OCI-LY1 (cell line): Measurements from ENCODE around the gene SKAP2.

ENCODE experiments used
- H2AFZ ChIP-seq: fragments of 200-600 bp; sonication (generic), shearing (Covaris generic); 2 replicates; pipeline ENCODE4 v1.6.0; 2014; ENCODE audit warnings: antibody characterized with exemption, mild to moderate bottlenecking, low read length
- H3F3A ChIP-seq: fragments of 200-600 bp; sonication (generic), shearing (Covaris generic); 2 replicates; pipeline ENCODE4 v1.6.0; 2014; ENCODE audit warnings: mild to moderate bottlenecking, antibody characterized with exemption, low read length, moderate library complexity; ENCODE audit not compliant: insufficient read depth
- H3K27ac ChIP-seq: fragments of 200-600 bp; sonication (generic); 2 replicates; pipeline ENCODE4 v1.5.1; 2014; ENCODE audit warnings: low read length, mixed run types, mild to moderate bottlenecking, low read depth; ENCODE audit not compliant: poor library complexity, severe bottlenecking
- H3K27me3 ChIP-seq: fragments of 200-600 bp; sonication (generic); 2 replicates; pipeline ENCODE4 v1.6.0; 2014; ENCODE audit warnings: antibody characterized with exemption, mild to moderate bottlenecking, low read length, moderate library complexity; ENCODE audit not compliant: insufficient read depth
- H3K36me3 ChIP-seq: fragments of 200-600 bp; sonication (generic); 2 replicates; pipeline ENCODE4 v1.6.1; 2014; ENCODE audit warnings: mild to moderate bottlenecking, antibody characterized with exemption, low read length, moderate library complexity, mixed read lengths; ENCODE audit not compliant: insufficient read depth
- H3K4me1 ChIP-seq: fragments of 200-600 bp; sonication (generic); 2 replicates; pipeline ENCODE4 v1.5.1; 2014; ENCODE audit warnings: mild to moderate bottlenecking, low read length, moderate library complexity; ENCODE audit not compliant: insufficient read depth, severe bottlenecking
- H3K4me2 ChIP-seq: fragments of 200-600 bp; sonication (generic), shearing (Covaris generic); 2 replicates; pipeline ENCODE4 v1.6.1; 2014; ENCODE audit warnings: low read length
- H3K4me3 ChIP-seq: fragments of 200-600 bp; sonication (generic); 2 replicates; pipeline ENCODE4 v1.5.1; 2014; ENCODE audit warnings: low read length, low read depth, mild to moderate bottlenecking, mixed read lengths; ENCODE audit not compliant: poor library complexity, severe bottlenecking
- H3K79me2 ChIP-seq: fragments of 200-600 bp; shearing (Covaris generic); 2 replicates; pipeline ENCODE4 v1.6.1; 2016; ENCODE audit warnings: mixed run types, low read length, mixed read lengths; ENCODE audit not compliant: insufficient read depth
- H3K9ac ChIP-seq: fragments of 200-600 bp; sonication (generic), shearing (Covaris generic); 2 replicates; pipeline ENCODE4 v1.6.1; 2014; ENCODE audit warnings: mild to moderate bottlenecking, low read length, mixed read lengths
- H3K9me2 ChIP-seq: fragments of 200-600 bp; sonication (generic), shearing (Covaris generic); 2 replicates; pipeline ENCODE4 v1.6.1; 2014; ENCODE audit warnings: low read depth, mild to moderate bottlenecking, low read length, mixed read lengths
- H3K9me3 ChIP-seq: fragments of 200-600 bp; shearing (Covaris generic); 2 replicates; pipeline ENCODE4 v1.6.1; 2014; ENCODE audit warnings: low read length, mixed read lengths
- H4K20me1 ChIP-seq: fragments of 200-600 bp; sonication (generic), shearing (Covaris generic); 2 replicates; pipeline ENCODE4 v1.6.0; 2016; ENCODE audit warnings: mild to moderate bottlenecking, low read length; ENCODE audit not compliant: insufficient read depth
- EZH2 ChIP-seq: fragments of 200-600 bp; sonication (generic), shearing (Covaris generic); IDR thresholded peaks from 2 replicates; pipeline ENCODE4 v1.8.0; 2017; ENCODE audit warnings: borderline replicate concordance, mixed run types, mild to moderate bottlenecking, antibody characterized with exemption, low read length, moderate library complexity, mixed read lengths
- TF ChIP-seq, protein P1 (sequence below): fragments of 200-600 bp; sonication (generic), shearing (Covaris generic); IDR thresholded peaks from 2 replicates; pipeline ENCODE4 v1.5.1; 2017; ENCODE audit warnings: mild to moderate bottlenecking, antibody characterized with exemption, low read length, moderate library complexity, mixed read lengths

The SKAP2 gene

DNA sequence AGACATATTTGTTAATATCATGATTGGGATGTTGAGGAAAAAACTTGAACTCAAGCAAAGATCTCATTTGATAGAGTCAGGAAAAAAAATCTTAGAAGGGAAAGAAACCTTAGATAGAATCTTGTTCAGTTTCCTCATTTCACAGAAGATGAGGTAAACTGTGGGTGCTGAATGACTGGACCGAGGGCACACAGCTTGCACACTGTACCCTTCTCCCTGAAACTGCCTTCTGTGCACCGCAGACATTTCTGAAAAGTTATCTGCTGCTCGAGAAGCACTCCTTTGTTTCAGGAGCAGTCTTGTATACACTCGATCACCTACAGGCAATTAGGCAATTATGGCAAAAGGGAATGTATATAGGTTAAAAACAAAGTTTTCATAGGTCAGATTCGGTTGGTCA lies 167.4 kb downstream of the SKAP2 start:
- H3K4me2 ChIP-seq: no peak overlapping the region
- no peak overlapping the region for H2AFZ ChIP-seq
- TF ChIP-seq EZH2: no peak
- TF ChIP-seq, protein P1, sequence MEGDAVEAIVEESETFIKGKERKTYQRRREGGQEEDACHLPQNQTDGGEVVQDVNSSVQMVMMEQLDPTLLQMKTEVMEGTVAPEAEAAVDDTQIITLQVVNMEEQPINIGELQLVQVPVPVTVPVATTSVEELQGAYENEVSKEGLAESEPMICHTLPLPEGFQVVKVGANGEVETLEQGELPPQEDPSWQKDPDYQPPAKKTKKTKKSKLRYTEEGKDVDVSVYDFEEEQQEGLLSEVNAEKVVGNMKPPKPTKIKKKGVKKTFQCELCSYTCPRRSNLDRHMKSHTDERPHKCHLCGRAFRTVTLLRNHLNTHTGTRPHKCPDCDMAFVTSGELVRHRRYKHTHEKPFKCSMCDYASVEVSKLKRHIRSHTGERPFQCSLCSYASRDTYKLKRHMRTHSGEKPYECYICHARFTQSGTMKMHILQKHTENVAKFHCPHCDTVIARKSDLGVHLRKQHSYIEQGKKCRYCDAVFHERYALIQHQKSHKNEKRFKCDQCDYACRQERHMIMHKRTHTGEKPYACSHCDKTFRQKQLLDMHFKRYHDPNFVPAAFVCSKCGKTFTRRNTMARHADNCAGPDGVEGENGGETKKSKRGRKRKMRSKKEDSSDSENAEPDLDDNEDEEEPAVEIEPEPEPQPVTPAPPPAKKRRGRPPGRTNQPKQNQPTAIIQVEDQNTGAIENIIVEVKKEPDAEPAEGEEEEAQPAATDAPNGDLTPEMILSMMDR: no peak
- no peaks in the 10 kb centered on the region for H3K27me3 ChIP-seq
- H3K4me1 ChIP-seq: no peaks in the 10 kb centered on the region
- H3K27ac ChIP-seq: no peak overlapping the region
- no peaks in the 10 kb centered on the region for H3K36me3 ChIP-seq
- no peaks in the 10 kb centered on the region for H3K79me2 ChIP-seq
- no peaks in the 10 kb centered on the region for H4K20me1 ChIP-seq
- H3K9me3 ChIP-seq: no peaks in the 10 kb centered on the region
- H3K9me2 ChIP-seq: no peaks in the 10 kb centered on the region
- no peaks in the 10 kb centered on the region for H3F3A ChIP-seq
- H3K9ac ChIP-seq: no peak overlapping the region
- no peak overlapping the region for H3K4me3 ChIP-seq

DNA sequence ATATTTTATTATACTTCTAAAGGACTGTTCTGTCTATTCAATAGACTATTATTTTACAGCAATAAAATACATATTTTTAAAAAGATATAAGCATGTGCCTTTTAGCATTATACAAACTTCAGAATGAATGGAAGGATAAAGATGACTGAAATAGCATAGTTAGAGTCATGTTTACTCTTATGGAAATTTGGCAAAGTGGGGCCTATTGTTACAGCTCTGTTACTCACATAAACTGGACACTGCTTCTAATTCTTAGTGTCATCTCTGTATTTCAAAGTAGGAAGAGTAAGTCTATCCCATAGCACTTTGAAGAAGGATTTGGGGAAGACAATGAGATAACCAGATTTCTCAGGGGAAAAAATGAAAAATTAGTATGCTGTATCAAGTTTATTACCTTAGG lies 168.2 kb downstream of the SKAP2 start:
- Histone ChIP-seq H3K9me3 (no peaks in the 10 kb centered on the region), H3F3A (no peaks in the 10 kb centered on the region), H3K9me2 (no peaks in the 10 kb centered on the region), H3K36me3 (no peaks in the 10 kb centered on the region), H3K4me2 (no peak overlapping the region), H2AFZ (no peak overlapping the region), H3K27me3 (no peaks in the 10 kb centered on the region), H3K4me3 (no peak overlapping the region), H3K27ac (no peak overlapping the region), H4K20me1 (no peaks in the 10 kb centered on the region), H3K4me1 (no peaks in the 10 kb centered on the region), H3K79me2 (no peaks in the 10 kb centered on the region), H3K9ac (no peak overlapping the region)
- no peak for TF ChIP-seq EZH2
- TF ChIP-seq, protein P1: no peak

DNA sequence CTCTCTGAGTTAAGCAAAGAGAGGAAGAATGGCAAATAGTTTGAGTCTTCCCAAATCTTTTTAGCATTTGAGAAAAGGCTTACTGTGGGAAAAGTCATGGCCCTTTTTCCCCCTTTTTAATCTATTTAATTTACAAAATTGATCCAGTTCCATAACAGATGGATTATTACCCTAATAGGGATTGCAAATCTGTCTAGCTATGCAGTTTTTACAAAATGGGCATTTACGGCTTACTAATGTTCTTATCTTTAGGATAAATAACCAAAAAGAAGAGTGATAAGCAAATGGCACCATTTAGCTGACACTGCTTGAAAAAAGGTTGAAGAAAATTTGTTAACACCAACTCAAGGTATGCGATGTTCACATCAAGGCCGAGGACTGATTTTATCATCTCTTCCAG lies 169.7 kb downstream of the SKAP2 start:
- Histone ChIP-seq H3K27ac (no peak overlapping the region), H3K27me3 (no peaks in the 10 kb centered on the region), H3K4me3 (no peak overlapping the region), H2AFZ (no peak overlapping the region), H4K20me1 (no peaks in the 10 kb centered on the region), H3K4me2 (no peak overlapping the region), H3K9me2 (no peaks in the 10 kb centered on the region), H3K79me2 (no peaks in the 10 kb centered on the region), H3K36me3 (no peaks in the 10 kb centered on the region), H3K4me1 (no peaks in the 10 kb centered on the region), H3K9ac (no peak overlapping the region), H3K9me3 (no peaks in the 10 kb centered on the region), H3F3A (no peaks in the 10 kb centered on the region)
- TF ChIP-seq, protein P1: no peak
- TF ChIP-seq EZH2: no peak
